HepG2 (cell line): ENCODE results near the gene CD151. TPM values are rescaled to one million over a fixed set of nuclear protein-coding genes. Genes with fewer than 3 reads are reported as not detected.
A peak's percentile ranks its signal among the peaks of the same experiment; 100 is the strongest.

Experiments used
- CBX5 ChIP-seq: sonication (generic); formaldehyde crosslinking; IDR thresholded peaks from 2 replicates; pipeline ENCODE4 v1.4.0; 2020; ENCODE audit warnings: missing genetic modification reagents, borderline replicate concordance
- CCAR2 ChIP-seq: fragments of 200-400 bp; formaldehyde crosslinking; optimal IDR thresholded peaks from 2 replicates; pipeline ENCODE3; 2018; ENCODE audit warnings: low read depth, mild to moderate bottlenecking, low read length, moderate library complexity
- FOSL1 ChIP-seq: sonication (generic); formaldehyde crosslinking; IDR thresholded peaks from 2 replicates; pipeline ENCODE4 v1.9.0; 2021; ENCODE audit warnings: missing genetic modification reagents, borderline replicate concordance
- FOXC1 ChIP-seq: sonication (generic); formaldehyde crosslinking; IDR thresholded peaks from 2 replicates; pipeline ENCODE4 v1.8.0; 2022; ENCODE audit warnings: mild to moderate bottlenecking, missing genetic modification reagents, borderline replicate concordance
- FOXK2 ChIP-seq: fragments of 450-650 bp; IDR thresholded peaks from 2 replicates; pipeline ENCODE4 v1.6.1; 2016
- GFI1 ChIP-seq: sonication (generic); formaldehyde crosslinking; IDR thresholded peaks from 2 replicates; pipeline ENCODE4 v1.5.0; 2020; ENCODE audit warnings: missing genetic modification reagents, mild to moderate bottlenecking, borderline replicate concordance
- MLLT10 ChIP-seq: sonication (generic); formaldehyde crosslinking; IDR thresholded peaks from 2 replicates; pipeline ENCODE4 v1.4.0; 2020; ENCODE audit warnings: missing genetic modification reagents
- NR2C2 ChIP-seq: sonication (generic); formaldehyde crosslinking; IDR thresholded peaks from 2 replicates; pipeline ENCODE4 v1.4.0; 2020; ENCODE audit warnings: missing genetic modification reagents, mild to moderate bottlenecking, moderate library complexity, borderline replicate concordance
- POLR2G ChIP-seq: fragments of 200-400 bp; formaldehyde crosslinking; IDR thresholded peaks from 2 replicates; pipeline ENCODE4 v1.6.1; 2018; ENCODE audit warnings: mild to moderate bottlenecking, low read depth, low read length, moderate library complexity
- RFXAP ChIP-seq: sonication (generic); formaldehyde crosslinking; IDR thresholded peaks from 2 replicates; pipeline ENCODE4 v1.4.0; 2020; ENCODE audit warnings: missing genetic modification reagents, borderline replicate concordance
- ZIK1 ChIP-seq: sonication (generic); formaldehyde crosslinking; IDR thresholded peaks from 2 replicates; pipeline ENCODE4 v1.5.0; 2020; ENCODE audit warnings: mild to moderate bottlenecking, low read depth, missing genetic modification reagents, borderline replicate concordance
- ZNF337 ChIP-seq: sonication (generic); formaldehyde crosslinking; IDR thresholded peaks from 2 replicates; pipeline ENCODE4 v1.5.1; 2020; ENCODE audit warnings: missing genetic modification reagents, low read depth, mild to moderate bottlenecking, borderline replicate concordance
- ZNF451 ChIP-seq: sonication (generic); formaldehyde crosslinking; IDR thresholded peaks from 2 replicates; pipeline ENCODE4 v1.5.0; 2020; ENCODE audit warnings: mild to moderate bottlenecking, missing genetic modification reagents
- ZNF468 ChIP-seq: sonication (generic); formaldehyde crosslinking; IDR thresholded peaks from 2 replicates; pipeline ENCODE4 v1.8.0; 2022; ENCODE audit warnings: mild to moderate bottlenecking, moderate library complexity, missing genetic modification reagents
- ZSCAN29 ChIP-seq: sonication (generic); formaldehyde crosslinking; conservative IDR thresholded peaks from 2 replicates; pipeline ENCODE4 v1.4.0; 2020; ENCODE audit warnings: mild to moderate bottlenecking, missing genetic modification reagents
- polyA plus RNA-seq, 8 experiments: library from polyadenylated mRNA; depleted of rRNA in 3 of 8; stranded (reverse) in 7 of 8; unstranded in 1 of 8; fragments of >200 nt; fragmentation: Illumina TruSeq in 4 of 8; extraction: Trizol in 4 of 8; gene quantifications; 2 replicates each; pipeline versions ENCODE4 v1.2.1 to v1.2.3, GENCODE V29; 2011 to 2016; ENCODE audit warnings: low read depth in 4 of 8, missing spikeins in 1 of 8, mixed read lengths in 1 of 8; ENCODE audit not compliant: insufficient read depth in 1 of 8
- total RNA-seq, 5 experiments: library from RNA; depleted of rRNA; stranded (reverse); fragments of >200 nt; fragmentation: Illumina TruSeq; extraction: Trizol; gene quantifications; 2 replicates each; pipeline ENCODE4 v1.2.3, GENCODE V29; 2016; ENCODE audit warnings: low read depth in 1 of 5
- TF ChIP-seq, protein P1 (sequence below): sonication (generic); formaldehyde crosslinking; IDR thresholded peaks from 2 replicates; pipeline ENCODE4 v1.5.0; 2020; ENCODE audit warnings: mild to moderate bottlenecking, missing genetic modification reagents, borderline replicate concordance
- TF ChIP-seq, protein P2 (sequence below): sonication (generic); formaldehyde crosslinking; IDR thresholded peaks from 2 replicates; pipeline ENCODE4 v1.5.1; 2020; ENCODE audit warnings: mild to moderate bottlenecking, missing genetic modification reagents, moderate library complexity
- TF ChIP-seq, protein P3 (sequence below): sonication (generic); formaldehyde crosslinking; IDR thresholded peaks from 2 replicates; pipeline ENCODE4 v1.4.0; 2020; ENCODE audit warnings: mild to moderate bottlenecking, missing genetic modification reagents
- TF ChIP-seq, protein P4 (sequence below): sonication (generic); formaldehyde crosslinking; IDR thresholded peaks from 2 replicates; pipeline ENCODE4 v1.4.0; 2020; ENCODE audit warnings: mild to moderate bottlenecking, missing genetic modification reagents

Gene CD151
- total and polyA plus RNA-seq, 2 of the 13 experiments (the other 11 are each of a cell fraction or from before 2014, with no cell fraction given), result 125 to 197 TPM

DNA sequence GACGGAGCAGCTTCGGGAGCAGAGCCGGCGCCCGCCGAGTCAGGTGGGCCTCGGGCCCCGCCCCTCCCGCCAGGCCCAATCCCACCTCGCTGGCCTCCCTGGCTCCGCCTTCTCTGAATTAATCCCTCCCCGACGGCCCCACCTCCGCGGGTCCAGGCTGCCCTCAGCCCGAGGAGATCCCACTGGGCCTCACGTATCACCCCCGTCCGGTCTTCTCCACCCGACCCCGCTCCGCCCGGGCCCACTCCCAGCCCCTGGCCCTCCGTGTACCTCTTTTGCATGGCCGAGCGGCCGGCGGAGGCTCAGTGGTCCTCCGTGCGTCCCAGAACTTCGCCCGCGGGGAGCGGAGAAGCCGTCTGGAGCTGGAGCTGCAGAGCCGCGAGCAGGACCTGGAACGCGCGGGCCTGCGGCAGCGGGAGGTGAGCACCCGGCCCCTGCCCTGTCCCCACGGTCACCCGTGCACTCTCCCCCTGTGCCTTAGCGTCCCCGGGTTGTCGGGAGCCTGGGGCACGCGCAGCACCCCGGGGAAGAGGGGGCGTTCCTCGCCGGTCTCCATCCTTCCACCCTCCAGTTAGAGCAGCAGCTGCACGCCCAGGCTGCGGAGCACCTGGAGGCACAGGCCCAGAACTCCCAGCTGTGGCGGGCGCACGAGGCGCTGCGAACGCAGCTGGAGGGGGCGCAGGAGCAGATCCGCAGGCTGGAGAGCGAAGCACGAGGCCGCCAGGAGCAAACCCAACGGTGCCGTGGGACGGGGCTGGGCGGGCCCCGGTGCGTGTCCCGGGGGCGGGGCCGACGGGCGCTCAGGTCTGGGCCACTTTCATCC lies 2.2 kb upstream of the CD151 start (continued):
- no peak for TF ChIP-seq FOSL1 (CRISPR knock-in tag)
- 0 out of 2 replicates have a peak, but pooled peaks have one; percentile 8 for TF ChIP-seq NR2C2 (CRISPR knock-in tag)
- TF ChIP-seq ZNF451 (CRISPR knock-in tag), result peak; percentile 69; the same call in 1 of the 2 replicates
- no peak for TF ChIP-seq GFI1 (CRISPR knock-in tag)
- no peak for TF ChIP-seq CCAR2
- TF ChIP-seq RFXAP (CRISPR knock-in tag), result peak; percentile 42; the same call in 1 of the 2 replicates
- TF ChIP-seq MLLT10 (CRISPR knock-in tag), result no peak
- TF ChIP-seq, protein P1, sequence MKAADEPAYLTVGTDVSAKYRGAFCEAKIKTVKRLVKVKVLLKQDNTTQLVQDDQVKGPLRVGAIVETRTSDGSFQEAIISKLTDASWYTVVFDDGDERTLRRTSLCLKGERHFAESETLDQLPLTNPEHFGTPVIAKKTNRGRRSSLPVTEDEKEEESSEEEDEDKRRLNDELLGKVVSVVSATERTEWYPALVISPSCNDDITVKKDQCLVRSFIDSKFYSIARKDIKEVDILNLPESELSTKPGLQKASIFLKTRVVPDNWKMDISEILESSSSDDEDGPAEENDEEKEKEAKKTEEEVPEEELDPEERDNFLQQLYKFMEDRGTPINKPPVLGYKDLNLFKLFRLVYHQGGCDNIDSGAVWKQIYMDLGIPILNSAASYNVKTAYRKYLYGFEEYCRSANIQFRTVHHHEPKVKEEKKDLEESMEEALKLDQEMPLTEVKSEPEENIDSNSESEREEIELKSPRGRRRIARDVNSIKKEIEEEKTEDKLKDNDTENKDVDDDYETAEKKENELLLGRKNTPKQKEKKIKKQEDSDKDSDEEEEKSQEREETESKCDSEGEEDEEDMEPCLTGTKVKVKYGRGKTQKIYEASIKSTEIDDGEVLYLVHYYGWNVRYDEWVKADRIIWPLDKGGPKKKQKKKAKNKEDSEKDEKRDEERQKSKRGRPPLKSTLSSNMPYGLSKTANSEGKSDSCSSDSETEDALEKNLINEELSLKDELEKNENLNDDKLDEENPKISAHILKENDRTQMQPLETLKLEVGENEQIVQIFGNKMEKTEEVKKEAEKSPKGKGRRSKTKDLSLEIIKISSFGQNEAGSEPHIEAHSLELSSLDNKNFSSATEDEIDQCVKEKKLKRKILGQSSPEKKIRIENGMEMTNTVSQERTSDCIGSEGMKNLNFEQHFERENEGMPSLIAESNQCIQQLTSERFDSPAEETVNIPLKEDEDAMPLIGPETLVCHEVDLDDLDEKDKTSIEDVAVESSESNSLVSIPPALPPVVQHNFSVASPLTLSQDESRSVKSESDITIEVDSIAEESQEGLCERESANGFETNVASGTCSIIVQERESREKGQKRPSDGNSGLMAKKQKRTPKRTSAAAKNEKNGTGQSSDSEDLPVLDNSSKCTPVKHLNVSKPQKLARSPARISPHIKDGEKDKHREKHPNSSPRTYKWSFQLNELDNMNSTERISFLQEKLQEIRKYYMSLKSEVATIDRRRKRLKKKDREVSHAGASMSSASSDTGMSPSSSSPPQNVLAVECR (CRISPR knock-in tag), result peak; percentile 70
- peak; percentile 59 for TF ChIP-seq POLR2G
- no peak for TF ChIP-seq ZIK1 (CRISPR knock-in tag)
- no peak for TF ChIP-seq ZSCAN29
- no peak for TF ChIP-seq ZNF468 (CRISPR knock-in tag)
- 0 out of 2 replicates have a peak, but pooled peaks have one; percentile 22 for TF ChIP-seq FOXC1 (CRISPR knock-in tag)
- TF ChIP-seq, protein P2, sequence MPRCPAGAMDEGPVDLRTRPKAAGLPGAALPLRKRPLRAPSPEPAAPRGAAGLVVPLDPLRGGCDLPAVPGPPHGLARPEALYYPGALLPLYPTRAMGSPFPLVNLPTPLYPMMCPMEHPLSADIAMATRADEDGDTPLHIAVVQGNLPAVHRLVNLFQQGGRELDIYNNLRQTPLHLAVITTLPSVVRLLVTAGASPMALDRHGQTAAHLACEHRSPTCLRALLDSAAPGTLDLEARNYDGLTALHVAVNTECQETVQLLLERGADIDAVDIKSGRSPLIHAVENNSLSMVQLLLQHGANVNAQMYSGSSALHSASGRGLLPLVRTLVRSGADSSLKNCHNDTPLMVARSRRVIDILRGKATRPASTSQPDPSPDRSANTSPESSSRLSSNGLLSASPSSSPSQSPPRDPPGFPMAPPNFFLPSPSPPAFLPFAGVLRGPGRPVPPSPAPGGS (CRISPR knock-in tag), result peak; percentile 77; the same call in 1 of the 2 replicates
- no peak for TF ChIP-seq FOXK2
- TF ChIP-seq CBX5 (CRISPR knock-in tag), result no peak
- TF ChIP-seq, protein P3, sequence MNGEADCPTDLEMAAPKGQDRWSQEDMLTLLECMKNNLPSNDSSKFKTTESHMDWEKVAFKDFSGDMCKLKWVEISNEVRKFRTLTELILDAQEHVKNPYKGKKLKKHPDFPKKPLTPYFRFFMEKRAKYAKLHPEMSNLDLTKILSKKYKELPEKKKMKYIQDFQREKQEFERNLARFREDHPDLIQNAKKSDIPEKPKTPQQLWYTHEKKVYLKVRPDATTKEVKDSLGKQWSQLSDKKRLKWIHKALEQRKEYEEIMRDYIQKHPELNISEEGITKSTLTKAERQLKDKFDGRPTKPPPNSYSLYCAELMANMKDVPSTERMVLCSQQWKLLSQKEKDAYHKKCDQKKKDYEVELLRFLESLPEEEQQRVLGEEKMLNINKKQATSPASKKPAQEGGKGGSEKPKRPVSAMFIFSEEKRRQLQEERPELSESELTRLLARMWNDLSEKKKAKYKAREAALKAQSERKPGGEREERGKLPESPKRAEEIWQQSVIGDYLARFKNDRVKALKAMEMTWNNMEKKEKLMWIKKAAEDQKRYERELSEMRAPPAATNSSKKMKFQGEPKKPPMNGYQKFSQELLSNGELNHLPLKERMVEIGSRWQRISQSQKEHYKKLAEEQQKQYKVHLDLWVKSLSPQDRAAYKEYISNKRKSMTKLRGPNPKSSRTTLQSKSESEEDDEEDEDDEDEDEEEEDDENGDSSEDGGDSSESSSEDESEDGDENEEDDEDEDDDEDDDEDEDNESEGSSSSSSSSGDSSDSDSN (CRISPR knock-in tag), result peak; percentile 72; the same call in 1 of the 2 replicates
- TF ChIP-seq, protein P4, sequence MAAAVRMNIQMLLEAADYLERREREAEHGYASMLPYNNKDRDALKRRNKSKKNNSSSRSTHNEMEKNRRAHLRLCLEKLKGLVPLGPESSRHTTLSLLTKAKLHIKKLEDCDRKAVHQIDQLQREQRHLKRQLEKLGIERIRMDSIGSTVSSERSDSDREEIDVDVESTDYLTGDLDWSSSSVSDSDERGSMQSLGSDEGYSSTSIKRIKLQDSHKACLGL (CRISPR knock-in tag), result peak; percentile 76
- no peak for TF ChIP-seq ZNF337 (CRISPR knock-in tag)
